ENCODE data around the gene GPX6.
"Not testable (repeated sequence)": the region's sequence is repeated elsewhere in the genome, so short reads cannot be mapped to it uniquely, and the experiment has no call there.

The GPX6 gene

GRCh38 chr6:28515676-28516075, at the start of gene GPX6:
Gene GPX6 (minus strand): TSS chr6:28515793. CDS start chr6:28515743, 50 bp downstream.
- no peak for ATAC-seq

- no peak for ATAC-seq
Observed at GRCh38 chr6:28563430-28564095, 48.0 kb upstream of the GPX6 start.

- ATAC-seq: no peak
Observed at GRCh38 chr6:28558629-28559028, 43.0 kb upstream of the GPX6 start.

- no peak for ATAC-seq
Observed at GRCh38 chr6:28555136-28555535, 39.5 kb upstream of the GPX6 start.

GRCh38 chr6:28553986-28554881, 38.6 kb upstream of the GPX6 start:
- no peak for ATAC-seq

- no peak for ATAC-seq
Observed at GRCh38 chr6:28553384-28553985, 37.9 kb upstream of the GPX6 start.

- ATAC-seq: no peak
Observed at GRCh38 chr6:28551891-28552666, 36.5 kb upstream of the GPX6 start.

GRCh38 chr6:28547003-28547402, 31.4 kb upstream of the GPX6 start:
- ATAC-seq: not testable (repeated sequence)

GRCh38 chr6:28545955-28546354, 30.4 kb upstream of the GPX6 start:
- ATAC-seq: no peak

- ATAC-seq: no peak
Observed at GRCh38 chr6:28543651-28544610, 28.3 kb upstream of the GPX6 start.

GRCh38 chr6:28542440-28543296, 27.1 kb upstream of the GPX6 start:
- ATAC-seq: peak; percentile 71 to 74

GRCh38 chr6:28541996-28542395, 26.4 kb upstream of the GPX6 start:
- ATAC-seq: no peak

- peak; percentile 41 to 45 for ATAC-seq
Observed at GRCh38 chr6:28537509-28538140, 22.0 kb upstream of the GPX6 start.

GRCh38 chr6:28537065-28537464, 21.5 kb upstream of the GPX6 start:
- no peak for ATAC-seq

- no peak for ATAC-seq
Observed at GRCh38 chr6:28534875-28535274, 19.3 kb upstream of the GPX6 start.

- ATAC-seq: no peak
Observed at GRCh38 chr6:28534306-28534705, 18.7 kb upstream of the GPX6 start.

- ATAC-seq: no peak
Observed at GRCh38 chr6:28531479-28532128, 16.0 kb upstream of the GPX6 start.

- no peak for ATAC-seq
Observed at GRCh38 chr6:28530777-28531176, 15.2 kb upstream of the GPX6 start.

- ATAC-seq: no peak
Observed at GRCh38 chr6:28525496-28526039, 10.0 kb upstream of the GPX6 start, which contains the start of gene GPX5. Gene GPX5 (plus strand): TSS chr6:28525881. CDS start chr6:28526014, 133 bp downstream.

Data from activated CD4-positive, CD25-positive, alpha-beta regulatory T cell treated with anti-CD3 and anti-CD28 coated beads, Interleukin-2, amount 50 U/mL, for 24 hours (primary cell).